Measurements from ENCODE around the gene CFAP52. TPM values are rescaled to one million over a fixed set of nuclear protein-coding genes. Genes with fewer than 3 reads are reported as not detected.
A peak's percentile ranks its signal among the peaks of the same experiment; 100 is the strongest.

Gene CFAP52
- total RNA-seq, 1 experiment from 2014 or later, result not detected

- Histone ChIP-seq H3K36me3 (ENCODE audit: low read depth) (no peaks in the 10 kb centered on the region), H3F3A (ENCODE audit: insufficient read depth, low read depth) (no peaks in the 10 kb centered on the region), H3K4me3 (no peak overlapping the region), H3K4me1 (replicated peaks; ENCODE audit: insufficient read depth) (no peaks in the 10 kb centered on the region), H3K27ac (no peak overlapping the region), H3K9me3 (ENCODE audit: insufficient read depth, low read depth) (no peaks in the 10 kb centered on the region), H4K20me1 (ENCODE audit: insufficient read depth) (no peaks in the 10 kb centered on the region), H3K4me2 (no peak overlapping the region), H3K79me2 (ENCODE audit: low read depth) (0 out of 2 replicates have a peak, but pooled peaks cover 7% of the 10 kb centered on the region), H3K9me2 (ENCODE audit: insufficient read depth) (no peaks in the 10 kb centered on the region), H2AFZ (no peak overlapping the region), H3K27me3 (ENCODE audit: insufficient read depth, low read depth) (no peaks in the 10 kb centered on the region)
- POLR2A ChIA-PET (ENCODE audit: unreplicated experiment), result no interaction called here
- BruUV-seq (replicated peaks), result no TSS peak
- TF ChIP-seq CTCF (conservative IDR thresholded peaks at IDR 0.05) (no peak), EZH2 (IDR thresholded peaks at IDR 0.05; ENCODE audit: low read depth) (no peak)
- no peak for DNase-seq
- intact Hi-C loops (cut with micrococcal nuclease; ENCODE audit: unreplicated experiment), result no loop called here
- CTCF ChIA-PET, result interaction anchor here (0.6 kb wide), 1 partner anchor 75 kb away, joined by 5 read pairs; no protein-coding TSS in a partner anchor
Observed at GRCh38 chr17:9571201-9571600, 5.2 kb upstream of the CFAP52 start.

- peak; percentile 57 to 88 for DNase-seq
- H3K36me3 ChIP-seq (ENCODE audit: low read depth), result no peaks in the 10 kb centered on the region
- CTCF ChIA-PET, result interaction anchor here (0.6 to 1.1 kb wide), 2 partner anchors 353 to 582 kb away, joined by 3 to 5 read pairs; no protein-coding TSS in a partner anchor
- no peaks in the 10 kb centered on the region for H3K9me3 ChIP-seq (ENCODE audit: insufficient read depth, low read depth)
- no peaks in the 10 kb centered on the region for H3K9me2 ChIP-seq (ENCODE audit: insufficient read depth)
- H3F3A ChIP-seq (ENCODE audit: insufficient read depth, low read depth), result no peaks in the 10 kb centered on the region
- no peaks in the 10 kb centered on the region for H3K4me1 ChIP-seq (replicated peaks; ENCODE audit: insufficient read depth)
- peak within 1 kb of the TSS; percentile 86 for H2AFZ ChIP-seq
- H3K4me3 ChIP-seq, result peak within 1 kb of the TSS; percentile 82
- no peak within 1 kb of the TSS for H3K27ac ChIP-seq
- POLR2A ChIA-PET (ENCODE audit: unreplicated experiment), result interaction anchor here (0.5 kb wide), 3 partner anchors 29 to 1259 kb away, joined by 3 to 16 read pairs (median 6); no protein-coding TSS in a partner anchor
- H3K27me3 ChIP-seq (ENCODE audit: insufficient read depth, low read depth), result no peaks in the 10 kb centered on the region
- 0 out of 2 replicates have a peak, but pooled peaks cover 7% of the 10 kb centered on the region for H3K79me2 ChIP-seq (ENCODE audit: low read depth)
- H4K20me1 ChIP-seq (ENCODE audit: insufficient read depth), result no peaks in the 10 kb centered on the region
- TF ChIP-seq CTCF (conservative IDR thresholded peaks at IDR 0.05) (no peak), EZH2 (IDR thresholded peaks at IDR 0.05; ENCODE audit: low read depth) (no peak)
- no TSS peak for BruUV-seq (replicated peaks)
- H3K4me2 ChIP-seq, result peak within 1 kb of the TSS; percentile 95
- intact Hi-C loops (cut with micrococcal nuclease; ENCODE audit: unreplicated experiment), result loop anchor here (2.0 kb wide), 2 partner anchors 69 to 193 kb away; partner anchors contain the start of gene USP43
Observed at GRCh38 chr17:9575381-9576101, 901 bp upstream of the CFAP52 start, which contains the start of gene STX8. Gene STX8, minus strand, starts transcription at chr17:9575820. Its CDS starts 12 bp downstream, at chr17:9575808.

GRCh38 chr17:9577373-9577709, 899 bp downstream of the CFAP52 start:
- H2AFZ ChIP-seq, result no peak overlapping the region
- POLR2A ChIA-PET (ENCODE audit: unreplicated experiment), result interaction anchor here (0.5 to 0.7 kb wide), 2 partner anchors 99 to 794 kb away, joined by 7 to 35 read pairs; no protein-coding TSS in a partner anchor

More at GRCh38 chr17:9577373-9577709, 899 bp downstream of the CFAP52 start:
- 0 out of 2 replicates have a peak, but pooled peaks cover 7% of the 10 kb centered on the region for H3K79me2 ChIP-seq (ENCODE audit: low read depth)
- H3K36me3 ChIP-seq (ENCODE audit: low read depth), result no peaks in the 10 kb centered on the region
- no peaks in the 10 kb centered on the region for H3K9me2 ChIP-seq (ENCODE audit: insufficient read depth)
- H3K4me2 ChIP-seq, result no peak overlapping the region
- no peaks in the 10 kb centered on the region for H4K20me1 ChIP-seq (ENCODE audit: insufficient read depth)
- no peak for DNase-seq
- H3K27me3 ChIP-seq (ENCODE audit: insufficient read depth, low read depth), result no peaks in the 10 kb centered on the region
- no peak overlapping the region for H3K27ac ChIP-seq
- no peaks in the 10 kb centered on the region for H3F3A ChIP-seq (ENCODE audit: insufficient read depth, low read depth)
- intact Hi-C loops (cut with micrococcal nuclease; ENCODE audit: unreplicated experiment), result loop anchor here (1.0 to 2.0 kb wide), 5 partner anchors 67 to 351 kb away; partner anchors contain the start of gene USP43
- H3K9me3 ChIP-seq (ENCODE audit: insufficient read depth, low read depth), result no peaks in the 10 kb centered on the region
- TF ChIP-seq CTCF (conservative IDR thresholded peaks at IDR 0.05) (0 out of 2 replicates have a peak, but pooled peaks have one; percentile 8), EZH2 (IDR thresholded peaks at IDR 0.05; ENCODE audit: low read depth) (no peak)
- CTCF ChIA-PET, result interaction anchor here (0.7 to 1.3 kb wide), 5 partner anchors 91 to 357 kb away, joined by 3 to 4 read pairs (median 3); no protein-coding TSS in a partner anchor
- BruUV-seq (replicated peaks), result no TSS peak
- H3K4me1 ChIP-seq (replicated peaks; ENCODE audit: insufficient read depth), result no peaks in the 10 kb centered on the region
- H3K4me3 ChIP-seq, result no peak overlapping the region
